ENCODE data around the gene SLC12A7. TPM values are rescaled to one million over a fixed set of nuclear protein-coding genes. Genes with fewer than 3 reads are reported as not detected.

SLC12A7 gene
- total RNA-seq, 1 experiment from 2014 or later: 48.2 TPM

DNA sequence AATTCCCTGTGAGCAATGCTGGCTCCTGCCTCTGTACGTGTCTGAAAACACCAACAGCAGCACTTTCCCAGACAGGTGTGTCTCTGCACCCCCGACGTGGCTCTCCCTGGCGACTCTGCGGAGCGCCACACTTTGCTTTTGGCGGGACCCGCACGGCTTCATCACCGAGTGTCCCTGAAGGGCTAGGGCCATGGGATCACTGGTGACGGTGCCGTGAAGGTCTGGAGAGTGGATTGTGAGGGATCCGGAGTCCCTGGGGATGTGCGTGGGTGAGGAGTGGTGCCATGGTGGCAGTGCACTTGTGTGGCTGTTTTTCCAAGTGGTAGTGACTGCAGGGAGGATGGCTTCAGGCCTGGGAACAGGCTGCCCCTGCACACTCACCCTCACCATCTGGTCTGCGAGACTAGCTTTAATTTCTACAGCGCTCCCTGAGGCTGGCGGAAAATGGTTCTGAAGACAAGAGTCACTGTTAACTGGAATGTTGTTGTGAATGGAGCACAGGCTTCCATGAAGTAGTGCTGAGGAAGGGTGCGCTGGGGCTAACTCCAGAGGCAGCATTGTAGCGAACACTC is 100.0 kb downstream of the SLC12A7 start:
- H3K36me3 ChIP-seq (ENCODE audit: low read depth, low read length): no peaks in the 10 kb centered on the region

DNA sequence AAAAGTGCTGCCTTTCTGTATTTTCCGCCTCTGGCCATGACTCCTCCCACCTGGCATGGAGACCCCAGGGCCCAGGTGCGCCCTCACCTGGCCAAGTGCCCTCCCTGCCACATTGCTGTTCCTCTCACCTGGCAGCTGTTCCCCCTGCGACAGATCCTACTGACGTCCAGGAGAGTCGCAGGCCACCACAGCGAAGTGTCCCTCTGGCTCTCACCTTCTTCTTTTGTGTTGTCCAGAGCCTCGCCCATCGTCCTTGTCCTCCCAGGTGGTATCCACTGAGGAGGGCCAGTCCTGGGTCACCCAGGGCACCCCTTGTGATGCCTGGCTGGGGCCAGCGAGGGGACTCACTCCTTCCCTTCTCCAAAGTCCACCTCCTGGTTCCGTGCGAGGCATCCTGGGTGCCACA is 100.6 kb downstream of the SLC12A7 start:
- no peaks in the 10 kb centered on the region for H3F3A ChIP-seq (ENCODE audit: low read length, unreplicated experiment)
- no peaks in the 10 kb centered on the region for H3K36me3 ChIP-seq (ENCODE audit: low read depth, low read length)
- no peak overlapping the region for H3K4me3 ChIP-seq (ENCODE audit: low read length)
- no peaks in the 10 kb centered on the region for H3K9me2 ChIP-seq (replicated peaks; ENCODE audit: low read length)
- intact Hi-C loops (cut with micrococcal nuclease): loop anchor here (5.0 kb wide), 1 partner anchor 89 kb away; no protein-coding TSS in a partner anchor
- H3K79me2 ChIP-seq (ENCODE audit: low read length): no peaks in the 10 kb centered on the region
- ATAC-seq: no peak
- H3K4me2 ChIP-seq (ENCODE audit: low read length): no peak overlapping the region
- 0 out of 2 replicates have a peak, but pooled peaks cover 5% of the 10 kb centered on the region for H4K20me1 ChIP-seq (ENCODE audit: low read length)
- POLR2A ChIA-PET (ENCODE audit: unreplicated experiment): no interaction called here
- BruUV-seq (replicated peaks): no TSS peak
- H3K27ac ChIP-seq (ENCODE audit: low read length): no peak overlapping the region
- H2AFZ ChIP-seq (ENCODE audit: low read length): no peak overlapping the region
- H3K9me3 ChIP-seq (ENCODE audit: low read length): no peaks in the 10 kb centered on the region
- CTCF ChIA-PET: no interaction called here
- no peak overlapping the region for H3K9ac ChIP-seq (ENCODE audit: low read length)
- no peaks in the 10 kb centered on the region for H3K27me3 ChIP-seq (ENCODE audit: low read length)
- DNase-seq: peak; percentile 63
- no peaks in the 10 kb centered on the region; the same call in 1 of the 2 replicates for H3K4me1 ChIP-seq (ENCODE audit: insufficient read depth, low read length)
- TF ChIP-seq EZH2phosphoT487 (IDR thresholded peaks at IDR 0.05; ENCODE audit: borderline replicate concordance, low read length): no peak
- TF ChIP-seq, protein P1, sequence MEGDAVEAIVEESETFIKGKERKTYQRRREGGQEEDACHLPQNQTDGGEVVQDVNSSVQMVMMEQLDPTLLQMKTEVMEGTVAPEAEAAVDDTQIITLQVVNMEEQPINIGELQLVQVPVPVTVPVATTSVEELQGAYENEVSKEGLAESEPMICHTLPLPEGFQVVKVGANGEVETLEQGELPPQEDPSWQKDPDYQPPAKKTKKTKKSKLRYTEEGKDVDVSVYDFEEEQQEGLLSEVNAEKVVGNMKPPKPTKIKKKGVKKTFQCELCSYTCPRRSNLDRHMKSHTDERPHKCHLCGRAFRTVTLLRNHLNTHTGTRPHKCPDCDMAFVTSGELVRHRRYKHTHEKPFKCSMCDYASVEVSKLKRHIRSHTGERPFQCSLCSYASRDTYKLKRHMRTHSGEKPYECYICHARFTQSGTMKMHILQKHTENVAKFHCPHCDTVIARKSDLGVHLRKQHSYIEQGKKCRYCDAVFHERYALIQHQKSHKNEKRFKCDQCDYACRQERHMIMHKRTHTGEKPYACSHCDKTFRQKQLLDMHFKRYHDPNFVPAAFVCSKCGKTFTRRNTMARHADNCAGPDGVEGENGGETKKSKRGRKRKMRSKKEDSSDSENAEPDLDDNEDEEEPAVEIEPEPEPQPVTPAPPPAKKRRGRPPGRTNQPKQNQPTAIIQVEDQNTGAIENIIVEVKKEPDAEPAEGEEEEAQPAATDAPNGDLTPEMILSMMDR (conservative IDR thresholded peaks at IDR 0.05; ENCODE audit: low read depth, low read length): peak; percentile 67

More for the DNA sequence above, 100.0 kb downstream of the SLC12A7 start:
- ATAC-seq: no peak
- Histone ChIP-seq H3K27ac (ENCODE audit: low read length) (no peak overlapping the region), H3K4me3 (ENCODE audit: low read length) (no peak overlapping the region), H4K20me1 (ENCODE audit: low read length) (0 out of 2 replicates have a peak, but pooled peaks cover 5% of the 10 kb centered on the region), H3K4me2 (ENCODE audit: low read length) (no peak overlapping the region), H3F3A (ENCODE audit: low read length, unreplicated experiment) (no peaks in the 10 kb centered on the region), H2AFZ (ENCODE audit: low read length) (no peak overlapping the region), H3K27me3 (ENCODE audit: low read length) (no peaks in the 10 kb centered on the region), H3K79me2 (ENCODE audit: low read length) (no peaks in the 10 kb centered on the region), H3K9me3 (ENCODE audit: low read length) (no peaks in the 10 kb centered on the region), H3K9ac (ENCODE audit: low read length) (no peak overlapping the region), H3K4me1 (ENCODE audit: insufficient read depth, low read length) (no peaks in the 10 kb centered on the region; the same call in 1 of the 2 replicates), H3K9me2 (replicated peaks; ENCODE audit: low read length) (no peaks in the 10 kb centered on the region)
- POLR2A ChIA-PET (ENCODE audit: unreplicated experiment): no interaction called here
- BruUV-seq (replicated peaks): no TSS peak
- CTCF ChIA-PET: no interaction called here
- DNase-seq: no peak
- TF ChIP-seq, protein P1 (conservative IDR thresholded peaks at IDR 0.05; ENCODE audit: low read depth, low read length): no peak
- no peak for TF ChIP-seq EZH2 (IDR thresholded peaks at IDR 0.05; ENCODE audit: low read length, unreplicated experiment)
- intact Hi-C loops (cut with micrococcal nuclease): loop anchor here (5.0 kb wide), 1 partner anchor 90 kb away; no protein-coding TSS in a partner anchor

DNA sequence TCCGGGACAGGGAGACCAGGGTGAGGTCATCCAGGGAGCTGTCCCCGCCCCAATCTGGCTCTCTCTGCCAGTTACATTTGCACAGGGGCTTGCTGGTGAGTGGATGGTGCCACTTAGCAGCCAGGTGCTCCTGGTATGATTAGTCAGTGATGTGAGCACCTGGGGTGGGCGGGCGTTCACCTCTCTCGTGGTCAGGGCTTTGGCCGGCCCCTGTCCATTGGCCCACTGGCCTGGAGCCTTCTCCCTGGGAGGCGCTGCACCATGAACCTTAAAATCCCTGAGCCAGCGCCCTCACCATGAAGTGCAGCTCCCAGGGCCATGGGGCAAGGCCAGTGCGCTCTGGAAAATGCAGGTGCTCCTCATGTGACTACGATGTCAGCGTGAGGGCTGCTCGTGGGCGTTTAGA is 101.2 kb downstream of the SLC12A7 start:
- CTCF ChIA-PET: no interaction called here

More for the DNA sequence above, 101.2 kb downstream of the SLC12A7 start:
- TF ChIP-seq EZH2phosphoT487 (IDR thresholded peaks at IDR 0.05; ENCODE audit: borderline replicate concordance, low read length) (no peak), EZH2 (IDR thresholded peaks at IDR 0.05; ENCODE audit: low read length, unreplicated experiment) (no peak)
- TF ChIP-seq, protein P1 (conservative IDR thresholded peaks at IDR 0.05; ENCODE audit: low read depth, low read length): no peak
- no peak for DNase-seq
- intact Hi-C loops (cut with micrococcal nuclease): loop anchor here (5.0 kb wide), 1 partner anchor 88 kb away; no protein-coding TSS in a partner anchor
- H3K4me2 ChIP-seq (ENCODE audit: low read length): peak overlapping the region; percentile 46; the same call in 1 of the 2 replicates
- H3K9me3 ChIP-seq (ENCODE audit: low read length): no peaks in the 10 kb centered on the region
- H3K9ac ChIP-seq (ENCODE audit: low read length): no peak overlapping the region
- H3K9me2 ChIP-seq (replicated peaks; ENCODE audit: low read length): no peaks in the 10 kb centered on the region
- BruUV-seq (replicated peaks): no TSS peak
- H3K4me3 ChIP-seq (ENCODE audit: low read length): no peak overlapping the region
- no peaks in the 10 kb centered on the region for H3K79me2 ChIP-seq (ENCODE audit: low read length)
- no peak overlapping the region for H3K27ac ChIP-seq (ENCODE audit: low read length)
- H3K27me3 ChIP-seq (ENCODE audit: low read length): 0 out of 2 replicates have a peak, but pooled peaks cover 3% of the 10 kb centered on the region
- H3F3A ChIP-seq (ENCODE audit: low read length, unreplicated experiment): no peaks in the 10 kb centered on the region
- no peak for ATAC-seq
- H4K20me1 ChIP-seq (ENCODE audit: low read length): 0 out of 2 replicates have a peak, but pooled peaks cover 5% of the 10 kb centered on the region
- H2AFZ ChIP-seq (ENCODE audit: low read length): no peak overlapping the region
- POLR2A ChIA-PET (ENCODE audit: unreplicated experiment): no interaction called here
- no peaks in the 10 kb centered on the region; the same call in 1 of the 2 replicates for H3K4me1 ChIP-seq (ENCODE audit: insufficient read depth, low read length)
- no peaks in the 10 kb centered on the region for H3K36me3 ChIP-seq (ENCODE audit: low read depth, low read length)

All from PC-3 (cell line).